OCI-LY1 (cell line): Measurements from ENCODE around the gene PCDHGA5.

Experiments used
- H2AFZ ChIP-seq: fragments of 200-600 bp; sonication (generic), shearing (Covaris generic); 2 replicates; pipeline ENCODE4 v1.6.0; 2014; ENCODE audit warnings: antibody characterized with exemption, mild to moderate bottlenecking, low read length
- H3F3A ChIP-seq: fragments of 200-600 bp; sonication (generic), shearing (Covaris generic); 2 replicates; pipeline ENCODE4 v1.6.0; 2014; ENCODE audit warnings: mild to moderate bottlenecking, antibody characterized with exemption, low read length, moderate library complexity; ENCODE audit not compliant: insufficient read depth
- H3K27ac ChIP-seq: fragments of 200-600 bp; sonication (generic); 2 replicates; pipeline ENCODE4 v1.5.1; 2014; ENCODE audit warnings: low read length, mixed run types, mild to moderate bottlenecking, low read depth; ENCODE audit not compliant: poor library complexity, severe bottlenecking
- H3K27me3 ChIP-seq: fragments of 200-600 bp; sonication (generic); 2 replicates; pipeline ENCODE4 v1.6.0; 2014; ENCODE audit warnings: antibody characterized with exemption, mild to moderate bottlenecking, low read length, moderate library complexity; ENCODE audit not compliant: insufficient read depth
- H3K36me3 ChIP-seq: fragments of 200-600 bp; sonication (generic); 2 replicates; pipeline ENCODE4 v1.6.1; 2014; ENCODE audit warnings: mild to moderate bottlenecking, antibody characterized with exemption, low read length, moderate library complexity, mixed read lengths; ENCODE audit not compliant: insufficient read depth
- H3K4me1 ChIP-seq: fragments of 200-600 bp; sonication (generic); 2 replicates; pipeline ENCODE4 v1.5.1; 2014; ENCODE audit warnings: mild to moderate bottlenecking, low read length, moderate library complexity; ENCODE audit not compliant: insufficient read depth, severe bottlenecking
- H3K4me2 ChIP-seq: fragments of 200-600 bp; sonication (generic), shearing (Covaris generic); 2 replicates; pipeline ENCODE4 v1.6.1; 2014; ENCODE audit warnings: low read length
- H3K4me3 ChIP-seq: fragments of 200-600 bp; sonication (generic); 2 replicates; pipeline ENCODE4 v1.5.1; 2014; ENCODE audit warnings: low read length, low read depth, mild to moderate bottlenecking, mixed read lengths; ENCODE audit not compliant: poor library complexity, severe bottlenecking
- H3K79me2 ChIP-seq: fragments of 200-600 bp; shearing (Covaris generic); 2 replicates; pipeline ENCODE4 v1.6.1; 2016; ENCODE audit warnings: mixed run types, low read length, mixed read lengths; ENCODE audit not compliant: insufficient read depth
- H3K9ac ChIP-seq: fragments of 200-600 bp; sonication (generic), shearing (Covaris generic); 2 replicates; pipeline ENCODE4 v1.6.1; 2014; ENCODE audit warnings: mild to moderate bottlenecking, low read length, mixed read lengths
- H3K9me2 ChIP-seq: fragments of 200-600 bp; sonication (generic), shearing (Covaris generic); 2 replicates; pipeline ENCODE4 v1.6.1; 2014; ENCODE audit warnings: low read depth, mild to moderate bottlenecking, low read length, mixed read lengths
- H3K9me3 ChIP-seq: fragments of 200-600 bp; shearing (Covaris generic); 2 replicates; pipeline ENCODE4 v1.6.1; 2014; ENCODE audit warnings: low read length, mixed read lengths
- H4K20me1 ChIP-seq: fragments of 200-600 bp; sonication (generic), shearing (Covaris generic); 2 replicates; pipeline ENCODE4 v1.6.0; 2016; ENCODE audit warnings: mild to moderate bottlenecking, low read length; ENCODE audit not compliant: insufficient read depth
- EZH2 ChIP-seq: fragments of 200-600 bp; sonication (generic), shearing (Covaris generic); IDR thresholded peaks from 2 replicates; pipeline ENCODE4 v1.8.0; 2017; ENCODE audit warnings: borderline replicate concordance, mixed run types, mild to moderate bottlenecking, antibody characterized with exemption, low read length, moderate library complexity, mixed read lengths
- TF ChIP-seq, protein P1 (sequence below): fragments of 200-600 bp; sonication (generic), shearing (Covaris generic); IDR thresholded peaks from 2 replicates; pipeline ENCODE4 v1.5.1; 2017; ENCODE audit warnings: mild to moderate bottlenecking, antibody characterized with exemption, low read length, moderate library complexity, mixed read lengths

The PCDHGA5 gene

DNA sequence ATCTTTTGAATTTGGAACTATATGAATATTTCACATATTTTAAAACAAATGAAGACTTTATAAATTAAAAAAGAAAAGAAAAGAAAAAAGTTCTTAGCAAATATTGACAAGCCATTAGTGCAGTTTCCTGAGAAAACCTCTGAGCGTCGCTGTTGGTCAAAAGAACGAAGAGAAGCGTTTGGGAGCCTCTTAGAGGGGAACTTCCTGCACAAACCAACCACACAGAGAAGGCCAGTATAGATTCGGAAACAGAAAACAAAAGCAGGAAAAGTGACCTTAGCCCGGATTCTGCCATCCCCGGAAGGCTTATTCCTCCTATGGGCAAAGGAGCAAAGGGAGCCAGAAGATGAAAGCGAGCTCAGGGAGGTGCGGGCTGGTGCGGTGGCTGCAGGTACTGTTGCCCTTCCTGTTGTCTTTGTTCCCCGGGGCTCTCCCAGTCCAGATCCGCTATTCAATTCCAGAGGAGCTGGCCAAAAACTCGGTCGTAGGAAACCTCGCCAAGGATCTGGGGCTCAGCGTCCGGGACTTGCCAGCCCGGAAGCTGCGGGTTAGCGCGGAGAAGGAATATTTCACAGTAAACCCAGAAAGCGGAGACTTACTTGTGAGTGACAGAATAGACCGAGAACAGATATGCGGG lies 4.1 kb upstream of the PCDHGA5 start, which contains the start of gene PCDHGB2:
Gene PCDHGB2, plus strand, starts transcription at position 205 of the 637 bp plus-strand sequence. Its CDS starts 142 bp downstream, at position 347.
- Histone ChIP-seq H3K27me3 (no peaks in the 10 kb centered on the region), H3K9ac (no peak within 1 kb of the TSS), H3K4me2 (no peak within 1 kb of the TSS), H4K20me1 (no peaks in the 10 kb centered on the region), H3F3A (no peaks in the 10 kb centered on the region), H3K4me1 (no peaks in the 10 kb centered on the region), H3K4me3 (no peak within 1 kb of the TSS), H3K36me3 (peaks cover 7% of the 10 kb centered on the region; the same call in 1 of the 2 replicates), H3K9me2 (no peaks in the 10 kb centered on the region), H3K79me2 (no peaks in the 10 kb centered on the region), H3K9me3 (peaks cover 48% of the 10 kb centered on the region), H3K27ac (no peak within 1 kb of the TSS), H2AFZ (no peak within 1 kb of the TSS)
- no peak for TF ChIP-seq EZH2
- TF ChIP-seq, protein P1, sequence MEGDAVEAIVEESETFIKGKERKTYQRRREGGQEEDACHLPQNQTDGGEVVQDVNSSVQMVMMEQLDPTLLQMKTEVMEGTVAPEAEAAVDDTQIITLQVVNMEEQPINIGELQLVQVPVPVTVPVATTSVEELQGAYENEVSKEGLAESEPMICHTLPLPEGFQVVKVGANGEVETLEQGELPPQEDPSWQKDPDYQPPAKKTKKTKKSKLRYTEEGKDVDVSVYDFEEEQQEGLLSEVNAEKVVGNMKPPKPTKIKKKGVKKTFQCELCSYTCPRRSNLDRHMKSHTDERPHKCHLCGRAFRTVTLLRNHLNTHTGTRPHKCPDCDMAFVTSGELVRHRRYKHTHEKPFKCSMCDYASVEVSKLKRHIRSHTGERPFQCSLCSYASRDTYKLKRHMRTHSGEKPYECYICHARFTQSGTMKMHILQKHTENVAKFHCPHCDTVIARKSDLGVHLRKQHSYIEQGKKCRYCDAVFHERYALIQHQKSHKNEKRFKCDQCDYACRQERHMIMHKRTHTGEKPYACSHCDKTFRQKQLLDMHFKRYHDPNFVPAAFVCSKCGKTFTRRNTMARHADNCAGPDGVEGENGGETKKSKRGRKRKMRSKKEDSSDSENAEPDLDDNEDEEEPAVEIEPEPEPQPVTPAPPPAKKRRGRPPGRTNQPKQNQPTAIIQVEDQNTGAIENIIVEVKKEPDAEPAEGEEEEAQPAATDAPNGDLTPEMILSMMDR, result no peak

- TF ChIP-seq EZH2, result no peak
- TF ChIP-seq, protein P1, result no peak
Observed at GRCh38 chr5:141360685-141361084, 3.3 kb upstream of the PCDHGA5 start.

DNA sequence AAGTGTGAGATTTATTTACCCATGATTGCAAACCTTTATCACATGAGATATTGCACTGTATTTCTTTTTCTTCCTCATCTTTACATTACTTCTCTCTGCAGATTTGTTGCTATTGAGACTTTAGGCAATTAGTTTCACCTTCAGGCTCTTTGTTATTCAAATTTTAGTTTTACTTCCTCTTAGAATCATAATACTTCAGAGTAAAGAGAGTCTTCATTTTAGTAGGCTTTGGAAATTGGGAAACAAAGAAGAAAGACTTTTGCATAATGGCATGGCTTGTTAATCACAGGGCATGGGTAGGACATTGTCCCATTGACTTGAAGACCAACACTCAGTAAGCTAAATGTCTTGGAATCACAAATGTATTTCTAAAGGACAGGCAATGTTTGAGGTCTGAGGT lies 1.2 kb upstream of the PCDHGA5 start:
- Histone ChIP-seq H3K9me2 (no peaks in the 10 kb centered on the region), H3F3A (no peaks in the 10 kb centered on the region), H3K27me3 (no peaks in the 10 kb centered on the region), H3K27ac (no peak overlapping the region), H3K4me3 (no peak overlapping the region), H3K4me1 (no peaks in the 10 kb centered on the region), H2AFZ (no peak overlapping the region), H3K79me2 (no peaks in the 10 kb centered on the region), H3K36me3 (no peaks in the 10 kb centered on the region), H3K9ac (no peak overlapping the region), H3K9me3 (peaks cover 40% of the 10 kb centered on the region), H4K20me1 (no peaks in the 10 kb centered on the region), H3K4me2 (no peak overlapping the region)
- TF ChIP-seq EZH2, result no peak
- TF ChIP-seq, protein P1, result no peak

More at GRCh38 chr5:141360685-141361084, 3.3 kb upstream of the PCDHGA5 start:
- peaks cover 51% of the 10 kb centered on the region for H3K9me3 ChIP-seq
- peaks cover 4% of the 10 kb centered on the region; the same call in 1 of the 2 replicates for H3K36me3 ChIP-seq
- H3K4me2 ChIP-seq, result no peak overlapping the region
- no peak overlapping the region for H2AFZ ChIP-seq
- no peaks in the 10 kb centered on the region for H4K20me1 ChIP-seq
- H3K9ac ChIP-seq, result no peak overlapping the region
- H3K27me3 ChIP-seq, result no peaks in the 10 kb centered on the region
- no peaks in the 10 kb centered on the region for H3F3A ChIP-seq
- H3K4me1 ChIP-seq, result no peaks in the 10 kb centered on the region
- H3K4me3 ChIP-seq, result no peak overlapping the region
- H3K9me2 ChIP-seq, result no peaks in the 10 kb centered on the region
- H3K27ac ChIP-seq, result no peak overlapping the region
- H3K79me2 ChIP-seq, result no peaks in the 10 kb centered on the region
